HEK293 (cell line): Measurements from ENCODE around the gene C16orf46.

Experiments used
- EGR2 ChIP-seq: fragments of 450-650 bp; formaldehyde crosslinking; IDR thresholded peaks from 2 replicates; pipeline ENCODE4 v1.5.1; 2016; ENCODE audit warnings: low read depth, missing biosample characterization, missing genetic modification characterization
- FEZF1 ChIP-seq: fragments of 450-650 bp; formaldehyde crosslinking; IDR thresholded peaks from 2 replicates; pipeline ENCODE4 v1.5.1; 2016; ENCODE audit warnings: missing biosample characterization, missing genetic modification characterization
- GFI1B ChIP-seq: fragments of 450-650 bp; formaldehyde crosslinking; IDR thresholded peaks from 2 replicates; pipeline ENCODE4 v1.5.1; 2016; ENCODE audit warnings: missing biosample characterization, missing genetic modification characterization
- OVOL3 ChIP-seq: fragments of 450-650 bp; formaldehyde crosslinking; IDR thresholded peaks from 2 replicates; pipeline ENCODE4 v1.5.1; 2016; ENCODE audit warnings: missing biosample characterization, missing genetic modification characterization
- PRDM10 ChIP-seq: fragments of 450-650 bp; formaldehyde crosslinking; IDR thresholded peaks from 2 replicates; pipeline ENCODE4 v1.5.1; 2016; ENCODE audit warnings: missing biosample characterization, missing genetic modification characterization
- YY2 ChIP-seq: fragments of 450-650 bp; formaldehyde crosslinking; IDR thresholded peaks from 2 replicates; pipeline ENCODE4 v1.5.1; 2016; ENCODE audit warnings: missing biosample characterization, missing genetic modification characterization
- ZBTB1 ChIP-seq: fragments of 450-650 bp; formaldehyde crosslinking; IDR thresholded peaks from 2 replicates; pipeline ENCODE4 v1.5.1; 2016; ENCODE audit warnings: missing biosample characterization, missing genetic modification characterization
- ZBTB44 ChIP-seq: fragments of 450-650 bp; IDR thresholded peaks from 2 replicates; pipeline ENCODE4 v1.5.1; 2018; ENCODE audit warnings: missing biosample characterization, mild to moderate bottlenecking, missing genetic modification characterization
- ZFP3 ChIP-seq: fragments of 450-650 bp; formaldehyde crosslinking; IDR thresholded peaks from 2 replicates; pipeline ENCODE4 v1.5.1; 2016; ENCODE audit warnings: low read depth, missing biosample characterization, missing genetic modification characterization
- ZNF140 ChIP-seq: fragments of 450-650 bp; formaldehyde crosslinking; IDR thresholded peaks from 2 replicates; pipeline ENCODE4 v1.5.1; 2016; ENCODE audit warnings: missing biosample characterization, missing genetic modification characterization
- ZNF148 ChIP-seq: fragments of 450-650 bp; formaldehyde crosslinking; IDR thresholded peaks from 2 replicates; pipeline ENCODE4 v1.5.0; 2017; ENCODE audit warnings: missing biosample characterization, missing genetic modification characterization, borderline replicate concordance
- ZNF175 ChIP-seq: fragments of 450-650 bp; formaldehyde crosslinking; IDR thresholded peaks from 2 replicates; pipeline ENCODE4 v1.5.1; 2016; ENCODE audit warnings: missing biosample characterization, missing genetic modification characterization
- ZNF202 ChIP-seq: fragments of 450-650 bp; formaldehyde crosslinking; IDR thresholded peaks from 2 replicates; pipeline ENCODE4 v1.5.1; 2016; ENCODE audit warnings: missing biosample characterization, missing genetic modification characterization, borderline replicate concordance
- ZNF214 ChIP-seq: fragments of 450-650 bp; formaldehyde crosslinking; IDR thresholded peaks from 2 replicates; pipeline ENCODE4 v1.5.1; 2017; ENCODE audit warnings: missing biosample characterization, mild to moderate bottlenecking, missing genetic modification characterization, borderline replicate concordance
- ZNF394 ChIP-seq: fragments of 450-650 bp; formaldehyde crosslinking; IDR thresholded peaks from 2 replicates; pipeline ENCODE4 v1.5.1; 2016; ENCODE audit warnings: missing biosample characterization, missing genetic modification characterization, mild to moderate bottlenecking, moderate library complexity, borderline replicate concordance
- ZNF398 ChIP-seq: fragments of 450-650 bp; formaldehyde crosslinking; IDR thresholded peaks from 2 replicates; pipeline ENCODE4 v1.5.1; 2017; ENCODE audit warnings: missing biosample characterization, missing genetic modification characterization
- ZNF548 ChIP-seq: fragments of 450-650 bp; formaldehyde crosslinking; IDR thresholded peaks from 2 replicates; pipeline ENCODE4 v1.5.1; 2016; ENCODE audit warnings: missing biosample characterization, missing genetic modification characterization
- ZNF561 ChIP-seq: fragments of 450-650 bp; IDR thresholded peaks from 2 replicates; pipeline ENCODE4 v1.5.1; 2018; ENCODE audit warnings: missing biosample characterization, missing genetic modification characterization, borderline replicate concordance
- ZNF658 ChIP-seq: fragments of 450-650 bp; formaldehyde crosslinking; IDR thresholded peaks from 2 replicates; pipeline ENCODE4; 2016; ENCODE audit warnings: missing biosample characterization, missing genetic modification characterization
- ZNF692 ChIP-seq: fragments of 450-650 bp; formaldehyde crosslinking; IDR thresholded peaks from 2 replicates; pipeline ENCODE4 v1.5.1; 2016; ENCODE audit warnings: missing biosample characterization, missing genetic modification characterization
- ZNF76 ChIP-seq: fragments of 450-650 bp; formaldehyde crosslinking; IDR thresholded peaks from 2 replicates; pipeline ENCODE4; 2016; ENCODE audit warnings: low read depth, missing biosample characterization, missing genetic modification characterization, borderline replicate concordance
- ZNF791 ChIP-seq: fragments of 450-650 bp; formaldehyde crosslinking; IDR thresholded peaks from 2 replicates; pipeline ENCODE4 v1.5.1; 2016; ENCODE audit warnings: missing biosample characterization, missing genetic modification characterization
- ZNF843 ChIP-seq: fragments of 450-650 bp; formaldehyde crosslinking; IDR thresholded peaks from 2 replicates; pipeline ENCODE4 v1.5.1; 2016; ENCODE audit warnings: missing biosample characterization, missing genetic modification characterization
- ZSCAN4 ChIP-seq: fragments of 450-650 bp; formaldehyde crosslinking; IDR thresholded peaks from 2 replicates; pipeline ENCODE4 v1.5.1; 2017; ENCODE audit warnings: missing biosample characterization, missing genetic modification characterization
- ZXDB ChIP-seq: fragments of 450-650 bp; formaldehyde crosslinking; IDR thresholded peaks from 2 replicates; pipeline ENCODE4 v1.5.1; 2016; ENCODE audit warnings: missing biosample characterization, missing genetic modification characterization

C16orf46 gene

GRCh38 chr16:81095953-81096714 is 19.1 kb upstream of the C16orf46 start, which contains the start of gene GCSH (continued):
- no peak for TF ChIP-seq ZNF394
- TF ChIP-seq ZNF548 (tag by site-specific recombination) = no peak
- TF ChIP-seq FEZF1 (tag by site-specific recombination) = no peak
- TF ChIP-seq ZBTB1 = no peak
- peak; percentile 41; the same call in 1 of the 2 replicates for TF ChIP-seq ZNF76 (tag by site-specific recombination)
- no peak for TF ChIP-seq ZNF148 (tag by site-specific recombination)
- no peak for TF ChIP-seq ZNF140 (tag by site-specific recombination)
- TF ChIP-seq ZFP3 = no peak
- TF ChIP-seq ZNF398 (tag by site-specific recombination) = peak; percentile 70
- TF ChIP-seq GFI1B (tag by site-specific recombination) = no peak
- TF ChIP-seq ZNF214 (tag by site-specific recombination) = no peak
- TF ChIP-seq ZNF791 (tag by site-specific recombination) = no peak
- TF ChIP-seq ZNF202 (tag by site-specific recombination) = no peak
- TF ChIP-seq ZNF561 (tag by site-specific recombination) = peak; percentile 97
- TF ChIP-seq ZBTB44 (tag by site-specific recombination) = no peak
- TF ChIP-seq YY2 (tag by site-specific recombination) = no peak
- TF ChIP-seq EGR2 (tag by site-specific recombination) = peak; percentile 77
- TF ChIP-seq ZNF843 (tag by site-specific recombination) = no peak
- TF ChIP-seq ZNF175 (tag by site-specific recombination) = no peak
- no peak for TF ChIP-seq ZNF658 (tag by site-specific recombination)
- peak; percentile 90 for TF ChIP-seq ZNF692 (tag by site-specific recombination)
- no peak for TF ChIP-seq PRDM10 (tag by site-specific recombination)
- TF ChIP-seq ZXDB = no peak; the same call in 1 of the 2 replicates
- TF ChIP-seq OVOL3 = no peak
- TF ChIP-seq ZSCAN4 (tag by site-specific recombination) = no peak
